WTC11 (cell line): ENCODE data around the gene CFAP20. TPM values are rescaled to one million over a fixed set of nuclear protein-coding genes. Genes with fewer than 3 reads are reported as not detected.
"Not testable (repeated sequence)": the region's sequence is repeated elsewhere in the genome, so short reads cannot be mapped to it uniquely, and the experiment has no call there.

Source experiments
- ATAC-seq: fragments of 200-7000 bp; cut with Tn5 transposase; 2 replicates; pipeline ENCODE4 v1.10.0; 2021; ENCODE audit warnings: mild to moderate bottlenecking, moderate library complexity
- CTCF ChIA-PET: fragments of 300-600 bp; sonication (Branson Sonifier 250); formaldehyde crosslinking; loops from one replicate; lab custom pipeline; 2021; ENCODE audit warnings: antibody characterized with exemption; lab: Charles Lee
- POLR2A ChIA-PET: fragments of 350-600 bp; sonication (Branson Sonifier 250); formaldehyde crosslinking; loops from one replicate; lab custom pipeline; 2021; ENCODE audit warnings: antibody characterized with exemption; lab: Charles Lee
- DNase-seq: peaks from one replicate; pipeline ENCODE4 v3.0.0; 2021; ENCODE audit warnings: low spot score
- H3K27ac Mint-ChIP-seq: 2 replicates; pipeline ENCODE4 v1.8.0; 2021; ENCODE audit warnings: mixed read lengths
- H3K27me3 Mint-ChIP-seq: 2 replicates; pipeline ENCODE4 v1.8.0; 2021; ENCODE audit warnings: low read depth, mild to moderate bottlenecking, moderate library complexity, mixed read lengths
- H3K36me3 Mint-ChIP-seq: 2 replicates; pipeline ENCODE4 v1.8.0; 2021; ENCODE audit warnings: mixed read lengths
- H3K4me1 Mint-ChIP-seq: 2 replicates; pipeline ENCODE4 v1.8.0; 2022; ENCODE audit warnings: mixed read lengths
- H3K4me3 Mint-ChIP-seq: 2 replicates; pipeline ENCODE4 v1.8.0; 2021; ENCODE audit warnings: mild to moderate bottlenecking, moderate library complexity, mixed read lengths
- H3K9me3 Mint-ChIP-seq: 2 replicates; pipeline ENCODE4 v1.8.0; 2021; ENCODE audit warnings: mixed read lengths
- AR ChIP-seq: fragments of 250-450 bp; sonication (Bioruptor Pico); IDR thresholded peaks from 2 replicates; pipeline ENCODE4 v1.9.0; 2021; ENCODE audit warnings: mild to moderate bottlenecking
- CBFB ChIP-seq: sonication (generic); formaldehyde crosslinking; IDR thresholded peaks from 2 replicates; pipeline ENCODE4 v1.8.1; 2022; ENCODE audit warnings: mild to moderate bottlenecking, low read depth, missing genetic modification reagents
- CREB1 ChIP-seq: sonication (generic); formaldehyde crosslinking; IDR thresholded peaks from 2 replicates; pipeline ENCODE4 v1.8.0; 2023; ENCODE audit warnings: mild to moderate bottlenecking, missing genetic modification reagents
- E2F1 ChIP-seq: sonication (generic); formaldehyde crosslinking; IDR thresholded peaks from 2 replicates; pipeline ENCODE4 v1.8.0; 2022; ENCODE audit warnings: mild to moderate bottlenecking, missing genetic modification reagents
- EMX1 ChIP-seq: fragments of 250-450 bp; sonication (Bioruptor Pico); IDR thresholded peaks from 2 replicates; pipeline ENCODE4 v1.8.0; 2021; ENCODE audit warnings: mild to moderate bottlenecking
- ERG ChIP-seq: fragments of 250-450 bp; sonication (Bioruptor Pico); IDR thresholded peaks from 2 replicates; pipeline ENCODE4 v1.8.0; 2021; ENCODE audit warnings: mild to moderate bottlenecking
- ETV6 ChIP-seq: sonication (generic); formaldehyde crosslinking; IDR thresholded peaks from 2 replicates; pipeline ENCODE4 v1.8.1; 2022; ENCODE audit warnings: mild to moderate bottlenecking, missing genetic modification reagents
- GRHL2 ChIP-seq: fragments of 250-450 bp; sonication (Bioruptor Pico); IDR thresholded peaks from 2 replicates; pipeline ENCODE4 v1.8.0; 2022; ENCODE audit warnings: mild to moderate bottlenecking, moderate library complexity; ENCODE audit not compliant: insufficient replicate concordance, severe bottlenecking
- HMGA2 ChIP-seq: fragments of 250-450 bp; sonication (Bioruptor Pico); IDR thresholded peaks from 2 replicates; pipeline ENCODE4 v1.4.0; 2021; ENCODE audit warnings: mild to moderate bottlenecking, moderate library complexity
- KAT7 ChIP-seq: sonication (generic); formaldehyde crosslinking; IDR thresholded peaks from 2 replicates; pipeline ENCODE4 v1.8.1; 2023; ENCODE audit warnings: missing genetic modification reagents, mild to moderate bottlenecking, borderline replicate concordance
- NR2C2 ChIP-seq: sonication (generic); formaldehyde crosslinking; IDR thresholded peaks from 2 replicates; pipeline ENCODE4 v1.8.0; 2022; ENCODE audit warnings: mild to moderate bottlenecking, missing genetic modification reagents
- NR3C1 ChIP-seq: sonication (generic); formaldehyde crosslinking; conservative IDR thresholded peaks from 2 replicates; pipeline ENCODE4 v1.8.1; 2023; ENCODE audit warnings: low read depth, mild to moderate bottlenecking, missing genetic modification reagents
- SMAD3 ChIP-seq: sonication (generic); formaldehyde crosslinking; IDR thresholded peaks from 2 replicates; pipeline ENCODE4 v1.8.0; 2022; ENCODE audit warnings: missing genetic modification reagents, mild to moderate bottlenecking, borderline replicate concordance
- SP1 ChIP-seq: sonication (generic); formaldehyde crosslinking; conservative IDR thresholded peaks from 2 replicates; pipeline ENCODE4 v1.8.1; 2022; ENCODE audit warnings: missing genetic modification reagents
- TCF7 ChIP-seq: sonication (generic); formaldehyde crosslinking; IDR thresholded peaks from 2 replicates; pipeline ENCODE4 v1.8.0; 2022; ENCODE audit warnings: mild to moderate bottlenecking, low read depth, missing genetic modification reagents, moderate library complexity
- TEAD4 ChIP-seq: sonication (generic); formaldehyde crosslinking; IDR thresholded peaks from 2 replicates; pipeline ENCODE4 v1.8.0; 2022; ENCODE audit warnings: mild to moderate bottlenecking, missing genetic modification reagents
- TP53 ChIP-seq: sonication (generic); formaldehyde crosslinking; IDR thresholded peaks from 2 replicates; pipeline ENCODE4 v1.8.1; 2023; ENCODE audit warnings: mild to moderate bottlenecking, missing genetic modification reagents
- USF1 ChIP-seq: sonication (generic); formaldehyde crosslinking; IDR thresholded peaks from 2 replicates; pipeline ENCODE4 v1.8.0; 2022; ENCODE audit warnings: mild to moderate bottlenecking, missing genetic modification reagents
- ZNF232 ChIP-seq: sonication (generic); formaldehyde crosslinking; IDR thresholded peaks from 2 replicates; pipeline ENCODE4 v1.8.0; 2022; ENCODE audit warnings: mild to moderate bottlenecking, missing genetic modification reagents
- ZNF416 ChIP-seq: fragments of 250-450 bp; sonication (Bioruptor Pico); IDR thresholded peaks from 2 replicates; pipeline ENCODE4 v1.9.0; 2021; ENCODE audit warnings: mild to moderate bottlenecking, inconsistent platforms
- ZNF423 ChIP-seq: fragments of 250-450 bp; sonication (Bioruptor Pico); IDR thresholded peaks from 2 replicates; pipeline ENCODE4 v2.1.2; 2022; ENCODE audit warnings: mild to moderate bottlenecking, moderate library complexity
- total RNA-seq: library from RNA; stranded (reverse); gene quantifications from 3 replicates; pipeline ENCODE4 v1.2.3, GENCODE V29; 2021

The CFAP20 gene
- total RNA-seq, 1 experiment from 2014 or later, result 41.9 TPM

GRCh38 chr16:58095575-58095960, 33.6 kb downstream of the CFAP20 start:
- H3K27ac Mint-ChIP-seq, H3K9me3 Mint-ChIP-seq, POLR2A ChIA-PET, H3K4me3 Mint-ChIP-seq, H3K36me3 Mint-ChIP-seq, DNase-seq, H3K27me3 Mint-ChIP-seq, ATAC-seq: not testable (repeated sequence)
- CTCF ChIA-PET, result interaction anchor here (1.1 to 6.4 kb wide), 7 partner anchors 9 to 85 kb away, joined by 3 to 92 read pairs (median 7); partner anchors contain the start of gene CFAP20
- H3K4me1 Mint-ChIP-seq, result peaks cover 15% of the 10 kb centered on the region

GRCh38 chr16:58094791-58095574, 34.2 kb downstream of the CFAP20 start:
- no peak for TF ChIP-seq ZNF416 (CRISPR knock-in tag)
- TF ChIP-seq TCF7 (CRISPR knock-in tag), result no peak
- DNase-seq, result no peak
- Mint-ChIP-seq H3K4me3 (no peak overlapping the region), H3K9me3 (no peaks in the 10 kb centered on the region), H3K36me3 (no peaks in the 10 kb centered on the region), H3K27ac (no peak overlapping the region), H3K4me1 (peaks cover 15% of the 10 kb centered on the region), H3K27me3 (peaks cover 7% of the 10 kb centered on the region)
- ATAC-seq, result no peak
- ChIA-PET POLR2A (no interaction called here), CTCF (interaction anchor here (0.5 to 6.4 kb wide), 6 partner anchors 9 to 1111 kb away, joined by 4 to 92 read pairs (median 16); partner anchors contain the start of gene CFAP20)

- Mint-ChIP-seq H3K36me3 (no peaks in the 10 kb centered on the region), H3K27me3 (peaks cover 7% of the 10 kb centered on the region), H3K4me1 (peaks cover 15% of the 10 kb centered on the region), H3K4me3 (no peak overlapping the region), H3K27ac (no peak overlapping the region), H3K9me3 (no peaks in the 10 kb centered on the region)
- ATAC-seq (no peak), DNase-seq (no peak)
- TF ChIP-seq ERG (no peak), KAT7 (CRISPR knock-in tag) (no peak), SP1 (no peak), NR3C1 (CRISPR knock-in tag) (no peak), GRHL2 (no peak), E2F1 (CRISPR knock-in tag) (no peak), HMGA2 (CRISPR knock-in tag) (no peak), NR2C2 (CRISPR knock-in tag) (no peak), ETV6 (CRISPR knock-in tag) (no peak), ZNF423 (CRISPR knock-in tag) (no peak), USF1 (CRISPR knock-in tag) (no peak), SMAD3 (CRISPR knock-in tag) (no peak), EMX1 (CRISPR knock-in tag) (no peak), TEAD4 (CRISPR knock-in tag) (no peak), AR (CRISPR knock-in tag) (no peak), CBFB (CRISPR knock-in tag) (no peak), ZNF232 (CRISPR knock-in tag) (no peak), CREB1 (CRISPR knock-in tag) (no peak), TP53 (CRISPR knock-in tag) (no peak)
- ChIA-PET CTCF (interaction anchor here (0.5 to 6.4 kb wide), 4 partner anchors 15 to 1157 kb away, joined by 4 to 92 read pairs (median 6); no protein-coding TSS in a partner anchor), POLR2A (no interaction called here)
Measured at GRCh38 chr16:58094026-58094425, 35.2 kb downstream of the CFAP20 start.

- H3K9me3 Mint-ChIP-seq, H3K36me3 Mint-ChIP-seq, H3K27me3 Mint-ChIP-seq, POLR2A ChIA-PET, CTCF ChIA-PET, H3K27ac Mint-ChIP-seq, ATAC-seq, H3K4me1 Mint-ChIP-seq, H3K4me3 Mint-ChIP-seq, DNase-seq: not testable (repeated sequence)
Measured at GRCh38 chr16:58090396-58090795, 38.8 kb downstream of the CFAP20 start.
